RPMI8226 (cell line): ENCODE results near the gene SMPD3.
A peak's percentile ranks its signal among the peaks of the same experiment; 100 is the strongest.

ENCODE experiments used
- DNase-seq: peaks from one replicate; pipeline ENCODE4 v3.0.0-alpha.2; 2015

SMPD3 gene

DNA sequence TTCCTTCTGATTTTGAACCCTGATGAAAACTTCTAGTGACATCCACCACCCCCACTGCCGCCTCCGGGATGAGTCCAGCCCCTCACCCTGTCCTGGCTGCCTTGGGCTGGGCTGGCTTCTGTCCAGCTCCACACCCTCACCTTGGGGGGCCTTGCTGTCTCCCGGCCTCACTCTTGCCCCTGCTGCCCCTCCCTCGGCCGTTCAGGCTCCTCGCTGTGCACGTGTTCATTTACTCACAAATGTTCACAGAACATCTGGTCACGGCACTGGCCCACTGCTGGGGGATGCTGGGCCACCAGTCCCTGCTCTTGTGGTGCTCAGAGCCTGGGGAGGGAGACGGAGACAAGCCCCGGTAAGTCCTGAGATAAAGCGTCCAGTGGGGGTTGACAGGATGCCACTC, 96.8 kb downstream of the SMPD3 start:
- no peak for DNase-seq

DNA sequence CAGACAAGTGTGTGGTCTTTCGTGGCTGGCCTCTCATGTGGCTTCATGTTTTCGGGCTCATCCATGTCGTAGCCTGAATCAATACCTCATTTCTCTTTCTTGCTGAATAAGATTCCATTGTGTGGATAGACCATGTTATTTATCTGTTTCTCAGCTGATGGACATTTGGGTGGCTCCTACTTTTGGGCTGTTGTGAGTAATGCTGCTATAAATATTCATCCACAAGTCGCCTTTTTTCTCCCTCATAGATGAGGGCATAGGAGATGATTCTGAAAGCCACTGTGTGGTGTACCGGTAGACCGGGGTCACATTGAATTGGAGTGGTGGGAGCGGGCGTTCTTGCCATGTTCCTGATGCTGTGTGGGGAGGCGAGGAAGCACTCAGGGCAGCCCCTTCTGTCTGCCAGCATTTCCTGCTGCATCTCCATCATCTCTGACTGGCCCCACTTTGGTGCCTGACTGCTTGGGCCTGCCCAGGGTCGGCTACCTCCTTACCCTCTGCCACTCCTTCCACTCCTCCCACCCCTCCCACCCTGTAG, 97.4 kb downstream of the SMPD3 start:
- no peak for DNase-seq

DNA sequence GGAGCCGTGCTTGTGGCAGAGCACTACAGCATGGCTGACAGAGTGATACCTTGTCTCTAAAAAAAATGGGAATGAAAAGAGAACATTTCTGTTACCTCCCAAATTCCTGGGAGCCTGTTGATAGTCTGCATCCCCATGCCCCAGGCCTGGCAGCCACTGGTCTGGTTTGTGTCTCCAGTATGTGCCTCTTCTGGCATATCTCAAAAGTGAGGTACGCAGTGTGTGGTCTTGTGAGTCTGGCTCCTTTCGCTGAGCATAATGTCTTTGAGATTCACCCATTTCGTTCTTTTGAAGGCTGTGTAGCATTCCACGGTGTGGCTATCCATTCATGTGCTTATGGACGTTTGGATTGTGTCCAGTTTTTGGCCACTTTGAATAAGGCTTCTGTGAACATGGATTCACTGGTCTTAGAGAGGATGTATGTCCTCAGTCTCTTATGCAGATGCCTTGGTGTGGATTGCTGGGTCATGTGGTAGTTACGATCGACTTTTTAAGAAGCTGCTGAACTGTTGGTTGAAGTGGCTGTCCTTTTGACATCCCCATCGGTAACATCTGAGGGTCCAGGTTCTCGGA, 98.4 kb downstream of the SMPD3 start:
- no peak for DNase-seq

DNA sequence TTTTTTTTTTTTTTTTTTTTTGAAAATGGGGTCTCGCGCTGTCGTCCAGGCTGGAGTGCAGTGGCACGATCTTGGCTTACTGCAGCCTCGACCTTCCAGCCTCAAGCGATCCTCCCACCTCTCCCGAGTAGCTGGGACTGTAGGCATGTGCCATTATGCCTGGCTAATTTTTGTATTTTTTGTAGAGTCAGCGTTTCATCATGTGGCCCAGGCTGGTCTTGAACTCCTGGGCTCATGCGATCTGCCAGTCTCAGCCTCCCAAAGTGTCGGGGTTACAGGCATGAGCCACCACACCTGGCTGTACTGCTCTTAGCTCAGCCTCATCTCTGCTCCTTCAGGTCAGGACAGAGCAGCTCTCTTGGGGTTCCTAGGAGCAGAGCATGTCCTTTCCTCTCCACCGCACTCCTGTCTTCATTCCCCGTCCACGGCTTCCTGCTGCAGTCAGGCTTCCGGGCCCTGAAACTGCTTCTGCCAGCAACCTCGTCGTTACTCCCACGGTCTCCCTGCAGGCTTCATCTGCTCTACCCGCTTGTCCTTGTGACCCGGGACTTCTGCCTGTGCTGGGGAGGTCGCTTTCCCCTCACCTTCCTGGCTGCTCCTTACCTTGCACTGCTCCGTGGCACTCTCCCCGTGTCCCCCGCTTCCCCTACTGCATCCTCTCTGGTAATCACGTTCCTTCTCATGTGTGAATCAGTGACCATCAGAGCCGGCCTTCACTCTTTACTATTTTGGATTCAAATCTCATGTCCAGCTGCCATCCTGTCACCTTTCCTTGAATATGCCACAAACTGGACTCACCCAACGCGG, 99.5 kb downstream of the SMPD3 start:
- no peak for DNase-seq

DNA sequence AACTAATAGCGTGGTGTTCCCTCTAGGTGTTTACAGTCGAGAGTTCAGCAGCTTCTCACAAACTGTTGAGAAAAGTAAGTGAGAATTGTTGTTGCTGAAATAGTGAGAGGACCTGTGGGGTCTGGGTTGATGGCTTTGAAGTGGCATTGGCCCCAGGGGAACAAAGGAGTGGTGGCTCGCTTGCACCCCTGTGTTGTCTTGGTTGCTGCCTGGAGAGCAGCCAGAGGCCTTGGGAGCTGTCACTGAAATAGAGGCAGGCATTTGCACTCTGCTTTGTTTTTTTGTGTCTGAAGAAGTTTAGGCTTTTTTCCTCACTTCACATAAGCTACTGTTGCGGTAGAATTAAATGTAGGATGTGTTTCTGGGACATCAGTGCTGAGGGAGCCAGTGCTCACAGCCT, 100.7 kb downstream of the SMPD3 start:
- no peak for DNase-seq

DNA sequence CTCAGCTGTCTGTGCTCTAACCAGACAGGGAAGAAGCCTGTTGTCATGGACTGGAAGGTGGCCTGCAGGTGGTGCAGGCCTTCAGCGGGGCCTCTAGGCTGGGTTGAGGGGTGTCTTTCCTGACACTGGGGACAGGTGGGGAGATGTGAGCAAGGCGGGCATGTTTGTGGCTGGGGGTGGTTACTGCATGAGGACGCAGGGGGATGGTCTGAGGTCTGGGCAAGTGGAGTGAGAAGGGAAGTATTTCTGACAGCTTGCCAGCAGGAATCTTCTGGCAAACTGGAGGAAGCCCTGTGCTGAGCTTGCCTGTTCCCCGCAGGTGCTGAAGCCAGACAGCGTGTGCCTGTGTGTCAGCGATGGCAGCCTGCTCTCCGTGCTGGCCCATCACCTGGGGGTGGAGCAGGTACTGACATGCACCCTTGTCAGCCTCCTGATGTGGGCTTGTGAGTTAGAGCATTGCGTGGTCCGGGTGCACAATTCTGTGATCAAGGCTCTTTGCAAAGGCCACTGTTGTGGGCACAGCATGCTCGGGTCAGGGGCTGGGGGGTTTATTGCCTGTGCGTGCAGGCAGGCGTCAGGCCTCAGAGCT, 101.3 kb downstream of the SMPD3 start:
- no peak for DNase-seq

DNA sequence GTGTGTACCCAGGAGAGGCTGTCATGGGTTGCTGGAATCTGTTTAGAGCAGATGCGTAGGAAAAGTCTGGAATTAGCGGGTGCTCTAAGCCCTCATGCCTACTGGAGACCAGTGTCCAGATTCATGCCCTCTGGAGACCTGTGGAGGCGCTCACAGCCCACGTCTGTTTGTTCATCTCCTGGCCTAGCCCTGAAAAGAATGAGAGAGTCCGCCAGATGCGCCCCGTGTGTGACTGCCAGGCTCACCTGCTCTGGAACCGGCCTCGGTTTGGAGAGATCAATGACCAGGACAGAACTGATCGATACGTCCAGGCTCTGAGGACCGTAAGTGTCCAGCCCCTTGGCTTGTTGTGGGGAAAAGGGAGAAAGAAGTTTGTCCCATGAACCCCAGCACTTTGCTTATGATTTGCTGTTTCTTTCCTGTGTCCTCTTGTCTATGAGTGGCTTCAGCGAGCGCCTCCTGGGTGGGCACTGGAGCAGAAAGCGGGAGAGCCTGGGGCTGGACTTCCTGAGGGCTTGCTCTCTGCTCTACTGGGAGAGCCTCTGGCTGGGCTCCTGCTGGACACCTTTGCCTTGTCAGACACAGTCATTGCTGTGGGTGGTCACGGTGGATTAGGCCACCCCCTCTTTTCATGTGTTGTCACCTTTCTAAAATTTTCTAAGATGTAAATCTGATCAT, 102.2 kb downstream of the SMPD3 start:
- no peak for DNase-seq

DNA sequence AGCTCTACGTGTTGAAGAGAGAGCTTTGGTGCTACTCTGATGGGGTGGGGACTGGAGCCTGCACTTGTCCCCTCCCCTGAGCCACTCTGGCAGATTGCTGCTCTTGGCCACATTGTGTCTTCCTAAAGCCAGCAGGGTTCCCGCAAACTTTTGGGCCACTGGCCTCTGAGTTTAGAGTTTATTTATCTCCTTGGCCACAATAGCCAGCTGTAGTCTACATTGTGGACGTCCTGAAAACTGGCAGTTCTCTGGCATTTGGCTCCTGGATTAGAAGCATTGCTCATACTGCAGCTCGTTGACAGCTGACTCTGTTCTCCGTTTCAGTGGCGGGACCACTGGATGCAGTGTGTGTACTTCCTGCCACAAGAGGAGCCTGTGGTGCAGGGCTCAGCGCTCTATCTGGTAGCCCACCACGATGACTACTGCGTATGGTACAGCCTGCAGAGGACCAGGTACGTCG, 102.9 kb downstream of the SMPD3 start:
- no peak for DNase-seq

DNA sequence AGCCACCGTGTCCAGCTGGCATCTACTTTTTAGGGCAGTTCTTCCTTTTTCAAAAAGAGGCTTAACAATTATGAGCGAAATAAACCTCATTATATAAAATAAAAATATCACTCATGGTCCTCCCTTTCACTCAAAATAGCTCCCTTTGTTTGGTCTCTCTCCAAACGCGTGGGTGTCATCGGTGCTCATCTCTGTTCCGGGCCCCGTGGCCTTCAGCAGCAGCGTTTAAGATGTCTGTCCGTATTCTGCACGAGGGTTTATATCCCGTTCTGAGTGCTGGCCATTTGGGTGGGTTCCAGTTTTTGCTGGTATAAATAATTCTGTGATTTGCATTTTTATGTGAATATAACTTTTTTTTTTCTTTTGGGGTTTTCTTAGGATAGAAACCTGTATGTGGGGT, 104.1 kb downstream of the SMPD3 start:
- DNase-seq = no peak

DNA sequence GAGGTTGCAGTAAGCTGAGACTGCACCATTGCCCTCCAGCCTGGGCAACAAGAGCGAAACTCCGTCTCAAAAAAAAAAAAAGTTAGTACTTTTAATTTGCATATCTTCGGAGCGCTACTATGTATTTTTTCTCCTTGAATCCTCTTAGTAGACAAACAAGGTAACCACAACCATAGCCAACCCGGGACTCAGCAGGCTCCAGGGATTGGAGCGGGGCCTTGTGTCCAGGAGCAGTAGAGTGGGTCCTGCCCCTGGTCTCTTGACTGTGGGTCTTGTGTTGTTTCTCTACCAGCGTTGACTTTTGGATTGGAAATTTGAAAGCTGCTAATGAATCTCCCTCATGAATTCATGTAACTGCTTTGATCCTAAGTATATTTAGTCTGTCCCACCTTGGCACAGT, 105.2 kb downstream of the SMPD3 start:
- DNase-seq = no peak

DNA sequence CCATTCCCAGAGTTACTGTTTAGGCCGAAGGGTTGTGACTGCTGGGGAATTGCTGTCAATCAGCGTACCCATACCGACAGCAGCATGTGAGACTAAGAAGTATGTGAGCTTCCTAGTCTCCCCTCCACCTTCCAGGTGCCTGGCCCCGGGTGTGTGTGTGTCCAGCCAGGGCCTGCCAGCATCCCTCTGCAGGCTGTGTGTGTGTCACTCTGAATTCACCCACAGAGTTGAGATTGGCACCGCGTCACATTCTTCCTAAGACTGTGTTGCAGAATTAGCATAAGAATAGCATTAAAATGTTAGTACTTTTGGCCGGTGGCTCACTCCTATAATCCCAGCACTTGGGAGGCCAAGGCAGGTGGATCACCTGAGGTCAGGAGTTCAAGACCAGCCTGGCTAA, 105.7 kb downstream of the SMPD3 start:
- DNase-seq = no peak

DNA sequence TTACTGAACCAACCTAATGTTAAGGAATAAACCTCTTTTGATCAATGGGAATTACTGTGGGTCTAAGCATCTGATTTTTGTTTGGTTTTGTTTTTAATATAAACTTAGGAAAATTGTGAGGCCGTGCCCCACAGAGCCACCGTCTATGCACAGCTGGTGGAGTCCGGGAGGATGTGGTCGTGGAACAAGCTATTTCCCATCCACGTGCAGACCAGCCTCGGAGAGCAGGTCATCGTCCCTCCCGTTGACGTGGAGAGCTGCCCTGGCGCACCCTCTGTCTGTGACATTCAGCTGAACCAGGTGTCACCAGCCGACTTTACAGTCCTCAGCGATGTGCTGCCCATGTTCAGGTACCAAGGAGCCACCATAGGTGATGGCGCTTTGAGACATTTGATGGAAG, 109.1 kb downstream of the SMPD3 start:
- DNase-seq = no peak

DNA sequence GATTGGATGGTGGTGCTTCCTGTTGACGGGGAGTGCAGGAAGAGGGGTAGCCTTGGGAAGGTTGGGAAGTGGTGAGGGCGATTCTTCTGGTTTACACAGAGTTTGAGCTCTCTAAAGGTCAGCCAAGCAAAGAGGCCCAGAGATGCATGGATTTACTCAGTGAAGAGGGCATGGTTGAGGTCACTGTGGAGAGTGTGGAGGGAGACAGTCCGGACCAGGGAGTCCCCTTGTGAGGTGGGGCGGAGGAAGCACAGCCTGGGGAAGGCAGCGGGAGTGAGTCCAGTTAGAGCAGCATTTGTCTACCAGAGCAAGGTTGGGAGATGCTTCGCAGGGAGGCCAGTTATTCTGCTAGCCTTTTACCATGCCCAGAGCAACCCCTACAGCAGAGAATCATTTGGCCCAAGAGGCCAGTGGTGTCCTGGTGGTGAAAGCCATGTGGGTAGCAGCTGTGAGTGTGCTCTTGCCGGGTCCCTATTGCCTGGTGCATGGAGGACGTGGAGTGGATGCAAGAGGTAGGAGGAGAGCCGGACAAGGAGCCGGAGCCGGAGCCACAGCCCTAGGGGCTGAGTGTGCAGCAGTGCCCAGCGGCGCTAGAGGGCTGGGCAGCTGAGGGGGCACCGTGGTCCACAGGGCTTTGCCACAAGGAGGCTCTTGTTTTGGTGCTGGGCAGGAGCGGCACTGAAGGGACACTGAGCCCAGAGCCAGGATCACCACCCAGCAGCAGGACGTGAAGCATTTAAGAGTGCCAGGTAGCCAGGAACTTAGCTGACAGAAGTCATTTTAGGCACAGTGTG, 109.8 kb downstream of the SMPD3 start:
- no peak for DNase-seq

DNA sequence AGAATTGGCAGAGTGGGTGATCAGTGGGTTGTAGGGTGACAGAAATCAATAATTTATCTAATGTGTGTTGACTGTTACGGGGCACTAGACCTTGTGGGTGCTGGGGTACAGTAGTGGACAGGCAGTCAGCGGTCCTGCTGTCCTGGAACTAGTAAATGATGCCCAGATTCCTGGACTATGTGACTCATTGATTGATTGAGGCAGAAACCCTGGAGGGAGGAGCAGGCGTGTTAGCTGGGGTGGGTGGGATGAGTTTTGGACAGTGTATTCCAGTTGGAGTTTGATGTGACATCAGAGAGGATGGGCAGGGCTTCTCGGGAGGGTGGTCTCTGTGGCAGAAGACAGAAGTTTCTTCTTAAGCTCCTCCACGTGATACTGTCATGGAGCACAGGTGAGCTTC, 113.1 kb downstream of the SMPD3 start:
- DNase-seq = no peak

DNA sequence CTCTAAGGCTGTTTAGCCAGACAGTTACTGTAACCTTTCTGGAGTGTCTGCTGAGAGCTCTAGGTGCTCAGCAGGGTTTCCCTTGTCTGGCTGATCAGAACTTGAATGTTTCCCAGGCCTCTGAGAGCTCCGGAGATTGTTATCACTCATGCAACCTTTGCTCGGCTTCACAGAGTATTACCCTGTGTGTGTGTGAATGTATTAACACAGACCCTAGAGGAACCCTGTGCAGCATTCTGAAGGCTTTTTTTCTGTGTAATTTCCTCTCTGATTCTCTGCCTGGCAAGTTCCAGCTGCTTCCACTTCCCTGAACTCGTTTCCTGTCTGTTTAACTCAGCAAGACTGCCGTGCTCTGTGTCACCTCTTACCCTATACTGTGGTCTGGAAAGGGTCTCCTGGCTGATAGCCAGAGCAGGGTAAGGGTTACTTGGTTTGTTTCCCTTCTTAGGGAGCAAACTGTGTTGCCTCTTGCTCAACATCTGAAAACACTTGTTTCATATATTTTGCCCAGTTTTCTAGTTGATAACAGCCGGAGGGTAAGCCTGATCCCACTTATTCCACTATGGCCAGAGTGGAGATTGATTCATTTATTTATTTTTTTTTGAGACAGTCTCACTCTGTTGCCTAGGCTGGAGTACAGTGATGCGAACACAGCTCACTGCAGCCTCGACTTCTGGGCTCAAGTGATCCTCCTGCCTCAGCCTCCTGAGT, 115.7 kb downstream of the SMPD3 start:
- DNase-seq = no peak

DNA sequence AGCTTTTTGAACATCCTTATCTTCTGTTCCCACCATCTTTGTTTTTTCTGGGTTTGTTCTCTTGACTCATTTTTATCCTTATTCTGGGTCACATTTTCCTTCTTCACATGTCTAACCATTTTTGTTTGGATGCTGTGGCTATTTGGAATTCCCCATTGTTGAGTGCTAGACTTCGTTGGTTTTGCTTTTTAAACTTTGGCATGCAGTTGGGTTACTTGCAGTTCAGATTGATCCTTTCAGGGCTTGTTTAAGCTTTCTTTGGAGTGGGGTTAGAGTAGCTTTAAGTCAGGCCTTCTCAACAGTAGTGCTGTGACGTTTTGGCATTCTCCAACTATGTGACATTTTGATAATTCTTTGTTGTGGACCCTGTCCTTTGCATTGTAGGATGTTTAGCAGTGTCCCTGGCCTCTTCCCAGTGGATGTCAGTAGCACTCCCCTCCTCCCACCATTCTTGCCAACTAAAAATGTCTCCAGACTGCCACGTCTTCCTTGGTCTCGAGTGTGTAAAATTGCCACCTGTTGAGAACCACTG, 116.4 kb downstream of the SMPD3 start:
- DNase-seq = no peak

DNA sequence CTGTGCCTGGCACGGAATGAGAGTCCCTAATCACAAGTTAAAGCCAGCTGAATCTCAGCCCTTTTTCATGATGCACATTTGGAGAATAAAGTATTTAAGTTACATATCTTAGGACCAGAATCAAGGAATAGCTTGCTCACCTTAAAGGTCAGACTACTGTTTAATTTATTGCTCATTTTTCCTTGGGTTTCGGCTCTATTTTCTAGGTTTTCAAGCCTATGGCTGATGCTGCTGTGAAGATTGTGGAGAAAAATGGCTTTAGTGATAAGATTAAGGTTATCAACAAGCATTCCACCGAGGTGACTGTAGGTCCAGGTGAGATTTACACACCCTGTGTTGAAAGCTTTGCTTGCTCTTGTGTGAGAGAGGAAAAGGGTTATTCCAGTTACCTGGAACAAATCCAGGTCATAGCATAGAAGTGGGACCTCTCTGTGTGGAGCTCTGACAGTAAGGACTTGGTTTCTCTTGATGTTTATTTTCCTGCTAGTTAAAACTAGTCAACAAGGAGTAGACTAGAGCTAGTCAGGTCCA, 119.4 kb downstream of the SMPD3 start:
- no peak for DNase-seq

DNA sequence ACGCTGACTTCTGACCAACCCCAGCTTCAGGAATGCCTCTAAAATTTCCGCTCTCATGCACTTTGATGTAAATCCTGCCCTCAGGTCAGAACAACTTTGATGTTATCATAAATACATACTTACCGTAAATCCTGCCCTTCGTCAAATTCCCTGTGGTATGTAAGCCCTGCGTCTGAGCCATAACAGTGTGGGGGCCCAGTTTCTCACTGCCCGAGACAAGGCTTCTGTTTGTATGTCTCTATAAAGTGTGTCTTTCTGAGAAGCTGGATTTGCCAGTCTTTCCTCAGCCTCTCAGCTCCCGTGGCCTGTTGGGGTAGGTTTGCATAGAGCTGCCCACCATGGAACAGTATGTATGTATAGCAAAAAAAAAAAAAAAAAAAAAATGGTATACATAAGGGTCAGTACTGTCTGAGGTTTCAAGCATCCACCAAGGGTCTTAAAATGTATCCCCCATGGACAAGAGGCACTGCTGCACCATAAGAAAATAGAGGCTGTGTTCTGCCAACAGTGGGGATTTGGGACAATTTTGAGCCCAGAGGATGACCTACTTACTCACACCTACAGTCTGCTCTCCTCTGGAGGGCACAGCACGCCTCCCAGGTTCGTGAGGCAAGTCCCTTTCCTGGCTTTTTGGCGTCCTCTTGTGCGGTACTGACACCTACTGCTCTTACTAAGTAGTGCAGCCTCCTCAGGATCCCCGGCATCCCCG, 120.0 kb downstream of the SMPD3 start:
- peak; percentile 88 for DNase-seq

DNA sequence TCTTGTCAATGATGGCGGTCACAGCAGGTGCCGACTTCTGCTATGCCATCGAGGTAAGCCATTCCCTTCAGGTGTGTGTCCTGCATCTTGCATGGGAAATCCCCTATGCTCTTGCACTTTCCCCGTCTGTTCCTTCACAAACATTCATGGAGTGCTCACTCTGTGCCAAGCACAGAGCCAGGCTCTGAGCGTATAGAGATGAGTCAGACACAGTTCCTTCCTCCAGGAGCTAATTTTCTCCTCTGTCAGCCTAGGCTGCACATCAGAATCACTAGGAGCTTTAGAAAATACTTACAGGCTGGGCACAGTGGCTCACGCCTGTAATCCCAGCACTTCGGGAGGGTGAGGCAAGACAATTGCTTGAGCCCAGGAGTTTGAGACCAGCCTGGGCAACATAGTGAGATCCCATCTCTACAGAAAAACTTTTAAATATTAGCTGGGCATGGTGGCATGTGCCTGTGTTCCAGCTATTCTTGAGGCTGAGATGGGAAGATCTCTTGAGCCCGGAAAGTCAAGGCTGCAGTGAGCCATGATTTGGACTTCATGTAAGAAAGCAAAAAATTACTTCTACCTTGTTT, 123.4 kb downstream of the SMPD3 start:
- DNase-seq = no peak

DNA sequence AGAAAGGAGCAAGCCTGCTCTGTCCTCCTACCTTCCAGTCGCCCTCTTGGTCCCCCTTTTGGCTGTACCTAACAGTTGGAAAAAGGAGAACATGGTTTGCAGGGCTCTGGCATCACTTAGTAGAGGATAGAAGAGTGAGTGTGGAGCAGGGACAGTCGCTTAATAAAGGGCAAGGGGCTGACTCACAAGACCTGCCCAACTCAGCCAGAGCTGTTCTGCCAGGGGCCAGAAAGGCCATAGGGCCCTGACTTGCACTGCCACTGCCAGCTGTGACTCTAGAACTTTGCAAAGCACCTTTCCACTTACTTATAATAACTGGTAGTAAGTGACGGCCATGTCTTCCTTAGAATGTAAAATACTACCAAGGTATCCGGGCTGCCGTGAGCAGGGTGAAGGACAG, 124.0 kb downstream of the SMPD3 start:
- no peak for DNase-seq
